ENCODE measurements around the gene PPP6R2.

GRCh38 chr22:50423956-50424355, 80.8 kb downstream of the PPP6R2 start:
- TF ChIP-seq, protein P1, sequence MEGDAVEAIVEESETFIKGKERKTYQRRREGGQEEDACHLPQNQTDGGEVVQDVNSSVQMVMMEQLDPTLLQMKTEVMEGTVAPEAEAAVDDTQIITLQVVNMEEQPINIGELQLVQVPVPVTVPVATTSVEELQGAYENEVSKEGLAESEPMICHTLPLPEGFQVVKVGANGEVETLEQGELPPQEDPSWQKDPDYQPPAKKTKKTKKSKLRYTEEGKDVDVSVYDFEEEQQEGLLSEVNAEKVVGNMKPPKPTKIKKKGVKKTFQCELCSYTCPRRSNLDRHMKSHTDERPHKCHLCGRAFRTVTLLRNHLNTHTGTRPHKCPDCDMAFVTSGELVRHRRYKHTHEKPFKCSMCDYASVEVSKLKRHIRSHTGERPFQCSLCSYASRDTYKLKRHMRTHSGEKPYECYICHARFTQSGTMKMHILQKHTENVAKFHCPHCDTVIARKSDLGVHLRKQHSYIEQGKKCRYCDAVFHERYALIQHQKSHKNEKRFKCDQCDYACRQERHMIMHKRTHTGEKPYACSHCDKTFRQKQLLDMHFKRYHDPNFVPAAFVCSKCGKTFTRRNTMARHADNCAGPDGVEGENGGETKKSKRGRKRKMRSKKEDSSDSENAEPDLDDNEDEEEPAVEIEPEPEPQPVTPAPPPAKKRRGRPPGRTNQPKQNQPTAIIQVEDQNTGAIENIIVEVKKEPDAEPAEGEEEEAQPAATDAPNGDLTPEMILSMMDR (IDR thresholded peaks at IDR 0.05): no peak
- no peak for TF ChIP-seq POLR2A (IDR thresholded peaks at IDR 0.05)
